Stimulated activated CD4-positive, alpha-beta T cell treated with anti-CD3 and anti-CD28 coated beads, Interleukin-15, amount 100 ng/mL, for 24 hours (primary cell): ENCODE measurements around the gene CD200R1L.

Source experiments
- DNase-seq: peaks from one replicate; pipeline ENCODE4 v3.0.0-alpha.2; 2020

Gene CD200R1L

DNA sequence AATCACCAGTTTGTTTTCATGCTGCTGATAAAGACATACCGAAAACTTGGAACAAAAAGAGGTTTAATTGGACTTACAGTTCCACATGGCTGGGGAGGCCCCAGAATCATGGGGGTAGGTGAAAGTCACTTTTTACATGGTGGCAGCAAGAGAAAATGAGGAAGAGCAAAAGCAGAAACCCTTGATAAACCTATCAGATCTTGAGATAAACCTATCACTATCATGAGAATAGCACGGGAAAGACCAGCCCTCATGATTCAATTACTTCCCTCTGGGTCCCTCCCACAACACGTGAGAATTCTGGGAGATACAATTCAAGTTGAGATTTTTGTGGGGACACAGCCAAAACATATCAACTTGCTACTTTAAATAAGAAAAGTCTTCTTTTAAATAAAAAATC lies 28.9 kb downstream of the CD200R1L start:
- no peak for DNase-seq

DNA sequence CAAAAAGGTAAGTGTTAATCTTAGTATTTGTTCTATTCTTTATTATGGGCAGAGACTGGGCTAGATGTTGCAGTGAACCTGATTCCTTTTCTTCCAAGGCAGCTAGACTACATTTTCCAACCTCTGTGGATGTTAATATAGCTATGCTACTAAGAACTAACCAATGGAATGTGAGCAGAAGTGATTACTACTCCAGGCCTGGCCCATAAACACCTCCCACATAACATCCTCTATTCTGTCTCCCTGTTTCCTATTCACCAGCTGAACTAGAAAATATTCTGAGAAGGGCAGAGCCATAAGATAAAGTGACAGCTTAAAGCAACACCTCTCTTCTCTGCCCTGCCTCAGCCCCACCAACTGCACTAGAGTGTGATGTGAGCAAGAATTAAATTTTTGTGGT lies 29.4 kb downstream of the CD200R1L start:
- no peak for DNase-seq

DNA sequence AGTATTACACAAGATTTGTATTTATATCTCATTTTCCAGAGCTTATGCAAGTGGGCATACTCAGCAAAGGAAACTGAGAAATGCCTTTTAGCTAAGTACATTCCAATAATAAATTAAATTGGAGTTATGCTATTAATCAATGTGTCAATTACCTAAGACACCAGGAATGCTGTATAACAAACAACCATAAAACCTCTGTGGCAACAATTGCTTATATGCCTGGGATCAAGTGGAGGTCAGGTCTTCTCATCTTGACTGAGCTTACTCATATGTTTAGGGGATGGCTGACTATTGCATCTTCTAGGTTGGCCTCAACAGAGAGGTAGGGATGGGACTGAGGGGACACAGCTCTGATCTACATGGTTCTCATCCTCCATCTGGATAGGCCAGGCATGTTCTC lies 30.7 kb downstream of the CD200R1L start:
- no peak for DNase-seq

DNA sequence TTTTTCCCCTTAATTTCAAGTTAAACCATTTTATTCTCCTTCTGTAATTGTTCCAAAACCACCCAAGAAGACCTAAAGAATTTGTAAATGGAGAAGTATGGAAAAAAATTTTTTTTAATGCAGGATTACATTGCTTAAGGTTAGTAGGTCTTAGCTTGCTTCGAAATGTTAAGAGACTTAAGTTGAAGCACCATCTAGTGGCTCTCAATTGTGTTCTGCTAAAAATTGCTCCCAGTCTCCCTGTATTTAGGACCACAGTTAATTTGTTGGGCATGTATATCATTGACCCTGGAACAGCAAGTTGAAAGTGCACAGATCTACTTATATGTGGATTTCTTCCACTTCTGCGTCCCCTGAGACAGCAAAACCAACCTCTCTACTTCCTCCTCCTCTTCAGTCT lies 32.4 kb downstream of the CD200R1L start:
- no peak for DNase-seq

DNA sequence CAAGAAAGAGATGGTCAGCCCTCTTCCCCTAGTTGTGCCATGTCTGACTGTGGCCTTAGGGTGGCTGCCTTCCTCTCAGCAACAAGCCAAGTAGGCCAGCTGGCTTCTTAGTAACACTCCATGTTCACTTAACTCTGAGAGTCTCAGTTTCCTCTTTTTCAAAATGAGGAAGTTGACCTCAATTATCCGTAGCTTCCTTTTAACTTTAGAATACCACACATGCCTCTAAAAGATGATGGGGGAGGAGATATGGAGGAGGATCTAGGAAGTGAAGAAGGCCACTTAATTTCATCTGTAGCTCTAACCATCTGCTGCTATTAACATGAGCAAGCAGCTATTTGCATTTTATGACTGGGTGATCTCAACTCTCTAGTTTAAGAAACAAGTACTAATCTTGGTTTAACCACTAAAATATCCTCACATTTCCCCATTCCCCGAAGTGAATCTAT lies 32.9 kb downstream of the CD200R1L start:
- no peak for DNase-seq

DNA sequence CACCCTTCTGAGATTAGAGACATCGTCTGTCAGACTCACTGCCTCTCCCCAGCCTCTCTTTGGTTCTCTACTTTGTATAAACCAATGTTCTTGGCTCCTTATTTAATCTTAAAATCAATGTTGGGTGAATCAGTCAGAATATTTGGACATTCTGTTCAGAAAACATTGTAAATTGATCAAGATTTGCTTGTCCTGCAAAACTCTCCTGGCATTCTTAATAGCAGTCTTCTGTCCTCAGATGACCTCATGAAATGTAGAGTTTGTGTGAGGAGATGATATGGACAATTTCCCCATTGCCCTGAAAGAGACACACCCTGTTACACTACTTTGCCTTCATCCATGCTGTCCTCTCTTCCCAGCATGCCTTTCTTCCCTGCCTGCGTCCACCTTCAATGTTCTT lies 33.6 kb downstream of the CD200R1L start:
- DNase-seq = no peak

DNA sequence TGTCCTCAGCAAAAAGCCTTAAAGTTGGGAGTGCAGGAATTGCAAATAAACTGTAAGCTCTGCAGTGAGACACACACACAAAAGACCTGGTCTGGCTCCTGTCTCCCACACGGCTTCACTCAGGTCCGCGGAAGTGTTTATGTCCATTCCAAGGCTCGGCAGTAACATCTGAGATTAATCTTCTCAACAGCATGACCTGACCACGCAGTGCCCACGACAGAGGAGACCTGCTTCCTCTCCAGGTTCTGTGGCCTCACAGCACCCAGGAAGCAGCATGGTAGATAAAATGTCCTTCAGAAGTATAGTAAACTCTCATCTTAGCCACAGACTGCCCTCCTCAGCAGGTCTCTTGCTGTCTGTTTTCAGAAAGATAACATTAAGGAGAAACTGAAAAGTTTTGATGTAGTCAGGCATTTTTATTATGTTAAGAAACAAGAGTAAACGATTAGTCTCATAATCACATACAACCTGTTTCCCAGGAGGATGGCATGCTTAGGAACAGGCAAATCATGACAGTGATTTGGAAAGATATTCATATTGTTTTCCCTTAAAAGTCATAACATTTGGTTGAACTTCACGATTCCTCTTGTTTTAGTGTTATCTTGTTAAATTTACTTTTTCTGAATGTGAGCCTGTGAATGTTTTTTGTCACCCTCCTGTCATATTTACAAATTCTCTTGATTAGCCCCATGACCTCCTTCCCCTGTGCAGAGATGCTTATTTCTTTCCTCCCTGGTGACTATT lies 34.6 kb downstream of the CD200R1L start:
- no peak for DNase-seq

DNA sequence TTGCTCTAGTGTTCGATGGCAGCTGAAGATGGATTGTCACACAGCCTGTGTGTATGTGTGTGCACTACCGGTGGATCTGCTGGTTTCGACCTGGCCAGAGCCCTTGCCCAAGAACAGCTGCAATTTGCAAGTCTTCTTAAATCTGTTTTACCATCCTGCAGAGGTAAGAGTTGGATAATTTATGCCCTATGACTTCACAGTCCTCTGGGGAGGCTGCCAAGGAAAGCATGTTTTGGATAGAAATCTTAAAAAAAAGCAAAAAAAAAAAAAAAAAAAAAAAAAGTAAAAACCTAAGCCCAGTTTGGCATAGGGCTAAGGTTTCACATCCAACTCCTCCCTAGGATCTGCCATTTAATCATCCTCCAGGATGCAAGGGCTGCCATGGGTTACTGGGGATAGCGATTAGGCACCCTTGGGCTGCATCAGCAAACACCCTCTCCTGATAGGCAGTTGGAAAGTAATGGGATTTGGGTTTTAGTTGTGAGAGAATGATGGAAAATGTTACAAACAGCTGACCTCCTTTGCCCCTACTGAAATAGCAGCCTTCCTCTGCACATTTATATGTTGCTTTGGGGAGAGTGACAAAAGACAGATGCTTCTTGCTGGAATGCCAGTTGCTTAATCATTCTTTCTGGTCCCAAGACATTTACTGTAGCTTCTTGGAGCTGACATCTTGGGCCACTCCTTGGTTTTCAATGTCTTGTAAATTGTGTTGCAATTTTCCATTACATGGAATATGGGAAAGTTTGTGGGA lies 35.4 kb downstream of the CD200R1L start:
- DNase-seq = no peak

DNA sequence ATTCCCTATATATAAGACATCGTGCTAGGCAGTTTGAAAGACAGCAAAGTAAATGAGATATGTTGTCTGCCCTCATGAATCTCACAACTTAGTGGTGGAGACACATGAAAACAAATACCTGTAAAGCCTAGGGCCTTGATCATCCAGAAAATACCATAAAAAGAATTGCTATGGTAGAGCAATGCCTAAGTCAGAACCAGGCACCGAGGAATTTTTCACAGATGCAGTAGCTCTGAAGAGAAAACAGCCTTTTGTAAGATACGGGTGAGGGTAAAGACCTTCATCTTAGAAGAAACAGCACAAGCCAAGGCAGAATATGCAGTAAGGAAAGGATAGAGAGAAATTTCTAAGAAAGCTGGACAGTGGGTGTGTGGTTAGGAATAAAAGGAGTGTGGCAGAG lies 36.1 kb downstream of the CD200R1L start:
- DNase-seq = no peak

DNA sequence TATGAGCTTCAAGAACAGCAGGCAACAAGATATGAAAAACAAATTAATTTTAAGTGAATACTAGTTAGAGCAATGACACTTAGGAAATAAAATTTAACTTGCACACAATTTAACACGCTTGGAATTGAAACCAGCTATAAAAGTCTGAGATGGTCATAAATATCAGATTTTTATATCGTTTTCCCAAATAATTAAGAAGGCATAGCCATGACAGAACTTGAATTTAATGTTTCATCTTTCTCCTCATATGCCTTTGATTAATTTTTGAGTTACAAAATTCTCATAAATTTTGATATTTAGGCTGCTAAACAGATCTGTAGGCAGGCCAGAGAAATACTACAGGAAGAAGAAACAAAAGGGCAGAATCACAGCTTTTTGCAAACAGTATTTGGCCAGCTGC lies 38.5 kb downstream of the CD200R1L start:
- DNase-seq = no peak

DNA sequence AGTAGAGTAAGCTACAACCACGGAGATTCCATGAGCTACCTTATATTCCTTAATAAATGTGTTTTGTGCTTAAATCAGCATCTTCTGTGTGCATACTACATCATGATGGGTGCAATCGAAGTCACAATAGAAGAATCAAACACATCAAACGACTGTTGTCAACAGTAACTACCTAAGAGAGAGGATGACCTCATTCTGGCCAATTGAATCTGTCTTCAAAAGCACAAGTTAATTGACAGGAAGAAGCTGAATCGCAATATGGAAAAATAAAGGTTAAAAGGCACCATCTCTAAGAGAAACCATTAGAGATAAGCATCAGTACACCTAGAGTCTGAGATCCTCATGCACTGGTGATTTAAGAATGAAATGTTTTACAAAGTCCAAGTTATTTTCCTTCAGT lies 39.0 kb downstream of the CD200R1L start:
- no peak for DNase-seq

DNA sequence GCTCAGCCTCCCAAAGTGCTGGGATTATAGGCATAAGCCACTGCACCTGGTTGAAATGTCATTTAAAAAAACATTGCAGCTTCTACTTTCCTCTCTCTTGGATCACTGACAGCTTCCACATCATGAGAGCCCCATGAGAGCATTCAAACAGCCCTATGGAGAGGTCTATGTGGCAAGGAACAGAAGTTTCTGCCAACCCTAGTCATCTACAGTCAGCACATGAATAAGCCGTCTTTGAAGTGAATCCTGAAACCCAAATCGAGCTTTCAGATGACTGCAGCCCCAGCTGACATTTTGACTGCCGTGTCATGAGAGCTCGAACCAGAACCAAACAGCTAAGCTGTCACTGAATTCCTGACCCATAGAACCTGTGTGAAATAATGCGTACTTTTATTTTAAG lies 39.8 kb downstream of the CD200R1L start:
- DNase-seq = no peak

DNA sequence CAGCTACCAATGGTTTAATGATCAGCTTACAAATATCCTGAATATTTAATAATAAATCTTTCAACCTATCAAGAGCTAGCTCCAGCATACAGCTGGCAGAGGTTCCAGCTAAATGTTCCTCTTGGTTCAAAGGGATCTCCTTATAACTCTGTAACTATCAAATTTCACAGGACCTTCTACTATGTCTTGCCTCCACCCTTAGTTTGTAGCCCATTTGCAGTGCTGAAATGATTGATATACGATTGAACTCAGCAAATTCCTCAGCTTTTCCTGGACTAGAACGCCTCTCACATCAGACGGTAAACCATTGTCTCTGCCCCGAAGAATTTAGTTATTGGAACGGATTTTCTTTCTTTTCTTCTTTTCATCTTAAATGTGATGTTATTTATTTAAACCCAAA lies 41.5 kb downstream of the CD200R1L start:
- no peak for DNase-seq

DNA sequence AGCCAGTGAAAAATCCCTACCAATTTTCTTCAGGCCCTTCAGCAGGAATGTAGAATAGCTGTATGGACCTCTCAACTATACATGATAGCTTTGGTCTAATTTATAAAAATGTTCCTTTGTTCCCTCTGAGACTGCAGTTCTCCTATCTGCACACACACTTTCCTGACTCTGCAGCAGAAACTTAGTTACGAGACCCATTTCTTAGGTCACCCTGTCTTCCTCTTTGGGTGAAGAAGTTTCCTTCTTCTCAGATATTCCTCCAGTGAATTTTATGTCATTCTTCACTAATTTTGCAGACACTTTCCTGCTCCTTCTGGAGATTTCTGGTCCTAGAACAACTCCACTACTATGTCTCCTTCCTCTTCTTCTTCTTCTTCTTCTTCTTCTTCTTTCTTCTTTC lies 42.6 kb downstream of the CD200R1L start:
- DNase-seq = no peak

DNA sequence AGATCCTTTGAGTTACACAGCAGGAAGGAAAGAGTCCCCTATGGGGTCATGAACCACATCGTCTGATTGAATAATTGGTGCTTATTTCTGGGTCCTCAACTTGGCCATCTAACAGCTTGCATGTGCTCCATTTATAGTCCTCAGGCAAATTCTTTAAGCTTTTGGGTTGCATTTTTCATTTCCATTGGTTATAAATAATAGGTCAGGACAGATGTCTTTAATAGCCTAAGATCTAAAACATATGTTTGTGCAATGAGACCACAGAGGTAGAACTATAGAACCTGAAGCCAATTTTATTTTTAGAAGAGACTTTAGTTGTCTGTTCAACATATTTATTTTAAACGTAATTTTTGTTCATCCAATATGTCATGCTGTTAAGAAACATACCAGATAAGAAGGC lies 43.2 kb downstream of the CD200R1L start:
- DNase-seq = no peak

DNA sequence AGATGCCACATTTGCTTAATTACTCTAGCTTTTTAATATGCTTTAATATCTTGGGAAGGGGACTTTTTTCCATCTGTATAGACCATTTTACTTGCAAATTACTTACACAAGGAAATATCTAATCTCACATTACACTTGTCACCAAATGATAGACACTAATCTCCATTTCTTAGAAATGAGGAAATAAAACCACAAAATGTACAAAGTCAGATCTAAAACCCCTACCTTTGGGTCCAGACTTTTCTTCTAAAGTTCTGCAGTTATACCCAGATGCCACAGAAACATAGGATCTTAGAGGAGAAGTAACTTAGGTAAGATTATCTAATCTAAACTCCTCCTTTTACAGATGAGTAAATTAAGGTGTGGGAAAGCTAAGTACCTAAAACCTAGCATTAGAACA lies 44.3 kb downstream of the CD200R1L start:
- no peak for DNase-seq

DNA sequence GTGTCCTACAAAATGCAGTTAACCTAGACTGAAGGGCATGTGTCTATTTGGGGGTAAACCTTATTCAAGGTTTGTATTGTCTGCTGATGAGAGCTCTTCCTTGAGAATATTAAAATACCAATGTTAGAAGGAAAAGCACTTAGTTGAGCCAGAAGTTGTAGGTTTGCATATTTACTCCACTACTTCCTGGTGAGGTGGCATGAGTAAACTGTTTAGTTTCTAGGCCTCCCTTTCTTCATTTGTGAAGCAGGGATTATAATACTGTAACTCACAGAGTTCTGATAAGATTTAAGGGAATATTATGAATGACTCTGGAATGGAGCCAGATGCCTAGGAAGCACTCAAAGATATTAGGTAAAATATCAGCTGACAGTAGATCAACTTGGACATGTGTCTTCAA lies 46.7 kb downstream of the CD200R1L start:
- no peak for DNase-seq

DNA sequence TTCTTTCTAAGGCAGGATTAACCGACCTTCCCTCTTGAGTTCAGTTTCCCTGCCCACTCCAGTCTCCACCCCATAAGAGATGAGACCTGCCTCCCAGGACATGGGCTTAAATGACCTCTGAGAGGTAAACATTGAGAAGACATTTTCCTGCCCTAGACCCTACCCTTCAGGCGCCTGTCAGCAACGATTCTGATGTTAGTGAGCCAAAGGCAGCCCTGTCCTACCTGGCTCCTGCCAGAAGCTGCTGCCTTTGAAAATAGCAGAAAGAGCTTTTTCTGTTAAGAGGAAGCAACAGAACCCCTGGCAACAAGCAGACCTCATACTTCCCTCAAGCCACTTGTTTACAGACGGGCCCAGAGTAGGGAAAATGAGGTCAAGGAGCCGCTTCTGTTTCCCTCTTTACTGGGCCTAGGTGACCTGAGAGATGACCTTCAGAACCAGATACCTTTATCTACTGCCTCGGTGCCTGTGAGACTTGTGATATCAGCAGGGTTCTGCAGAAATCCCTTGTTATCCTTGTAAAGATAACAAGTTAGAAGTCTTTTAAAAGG lies 52.0 kb downstream of the CD200R1L start:
- no peak for DNase-seq

DNA sequence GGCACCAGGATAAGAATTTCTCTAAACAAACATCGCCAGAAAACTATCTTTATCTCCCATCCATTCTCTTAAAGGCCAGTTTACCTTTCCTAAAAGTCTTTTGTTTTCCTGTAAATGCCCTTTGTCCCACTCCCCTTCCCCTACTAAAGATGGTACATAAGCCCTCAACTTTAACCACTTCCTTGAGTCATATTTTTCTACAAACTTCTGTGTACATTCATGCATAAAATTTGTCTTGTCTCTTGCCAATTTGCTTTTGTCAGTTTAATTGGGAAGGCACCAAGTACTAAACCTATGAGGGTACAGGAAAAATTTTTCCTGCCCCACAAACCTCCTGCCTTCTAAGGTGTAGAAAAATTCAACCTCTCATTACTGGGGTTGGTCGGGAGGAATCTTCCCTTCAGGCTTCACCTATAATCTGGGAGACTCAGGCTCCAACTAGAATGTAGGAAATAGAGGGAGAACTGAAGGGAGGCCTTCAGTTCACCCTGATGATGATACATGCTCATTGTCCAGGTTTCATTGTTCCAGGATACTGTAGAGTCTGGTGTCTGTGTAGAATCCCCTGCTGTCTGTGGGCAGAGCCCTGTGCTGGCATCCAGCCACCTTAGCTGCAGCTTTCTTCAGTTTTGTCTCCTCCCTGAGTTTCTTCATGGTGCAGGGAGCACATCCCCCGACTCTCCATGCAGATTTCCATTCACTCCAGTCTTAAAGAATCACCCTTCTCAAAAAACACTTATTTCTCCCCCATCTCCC lies 53.2 kb downstream of the CD200R1L start:
- DNase-seq = no peak

DNA sequence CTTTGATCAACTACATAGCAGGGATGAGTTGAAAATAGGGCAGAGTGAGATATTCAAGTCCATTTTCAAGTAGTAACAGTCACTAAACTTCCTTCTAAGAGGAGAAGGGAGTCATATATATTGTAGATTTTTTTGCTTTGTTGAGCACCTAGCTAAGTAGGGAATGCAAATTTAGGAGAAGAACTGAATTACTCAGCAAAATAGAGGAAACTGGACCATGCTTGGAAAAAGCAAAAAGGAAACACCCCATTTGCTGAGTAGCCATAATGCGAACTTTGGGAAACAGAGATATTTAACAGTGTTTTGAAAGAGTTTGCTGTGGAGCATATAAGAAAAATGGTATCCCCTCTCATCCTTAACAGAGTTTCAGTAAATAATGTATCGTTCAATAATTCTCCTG lies 54.9 kb downstream of the CD200R1L start:
- no peak for DNase-seq

DNA sequence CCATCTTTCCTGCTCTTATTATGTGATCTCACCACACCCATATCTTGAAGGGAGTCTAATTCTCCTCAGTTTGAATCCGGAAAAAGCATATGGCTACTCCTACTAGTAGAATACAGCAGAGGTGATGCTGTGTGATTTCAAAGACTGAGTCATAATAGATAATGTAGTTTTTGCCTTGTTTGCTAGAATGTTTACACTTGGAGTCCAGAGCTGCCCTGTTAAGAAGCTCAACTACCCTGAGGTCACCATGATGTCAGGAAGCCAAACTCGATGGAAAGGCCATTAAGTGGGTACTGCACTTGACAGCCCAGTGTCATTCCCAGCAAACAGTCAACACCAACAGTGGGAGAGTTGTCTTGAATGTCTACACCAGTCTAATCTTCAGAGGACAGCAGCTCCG lies 56.9 kb downstream of the CD200R1L start:
- DNase-seq = no peak

DNA sequence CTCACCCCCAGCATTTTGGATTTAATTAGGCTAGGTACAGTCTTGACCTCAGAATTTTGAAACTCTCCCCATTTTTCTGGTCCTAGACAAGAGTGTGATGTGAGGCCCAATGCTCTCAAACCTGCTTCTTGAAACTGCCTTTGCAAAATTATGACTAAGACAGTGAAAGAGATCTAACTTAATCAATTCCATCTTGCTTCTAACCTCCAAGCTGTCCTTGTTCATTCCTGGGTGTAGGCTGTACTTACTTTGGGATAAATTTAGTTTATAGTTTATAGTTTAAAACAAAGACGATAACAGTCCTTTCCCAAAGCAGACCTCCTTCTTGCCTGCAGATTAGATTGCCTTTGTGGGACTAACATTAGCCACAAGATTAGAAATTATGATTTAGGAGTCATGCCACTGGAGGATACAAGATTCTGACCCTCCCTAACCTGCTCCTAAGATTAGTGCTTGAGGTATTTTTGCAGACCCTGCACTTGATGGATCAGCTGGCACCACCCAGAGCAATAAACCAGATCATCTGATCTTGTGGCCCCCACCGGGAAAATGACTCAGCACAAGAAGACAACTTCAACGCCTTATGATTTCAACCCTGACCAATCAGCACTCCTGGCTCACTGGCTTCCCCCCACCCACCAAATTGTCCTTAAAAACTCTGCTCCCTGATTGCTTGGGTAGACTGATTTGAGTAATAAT lies 59.6 kb downstream of the CD200R1L start:
- DNase-seq = no peak

DNA sequence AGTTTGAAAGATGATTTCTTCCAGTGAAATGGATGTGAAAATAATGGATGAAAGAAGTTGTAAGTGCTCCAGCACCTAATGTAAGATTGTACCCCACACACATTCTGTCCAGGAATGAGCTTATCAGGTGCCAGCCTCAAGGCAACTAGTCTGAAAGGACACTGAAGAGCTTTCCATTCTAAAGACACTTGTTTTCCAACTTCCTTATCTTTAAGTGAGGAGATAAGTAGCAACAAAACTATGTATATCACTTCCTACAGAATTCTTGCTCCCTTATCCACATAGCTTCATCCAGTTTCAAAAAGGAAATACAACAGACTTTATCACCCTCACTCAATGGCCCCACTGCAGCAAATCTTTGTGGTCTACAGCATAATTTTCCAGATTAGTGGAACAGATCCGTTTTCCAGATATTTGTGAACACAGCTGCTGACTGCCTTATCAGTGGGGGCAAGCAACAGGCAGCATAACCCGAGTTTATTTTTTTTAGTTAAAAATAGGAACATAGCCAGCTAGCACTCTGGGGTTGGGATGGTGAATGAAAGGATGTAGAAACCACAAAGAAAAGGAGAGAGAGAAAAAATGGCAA lies 60.6 kb downstream of the CD200R1L start:
- no peak for DNase-seq
